OCI-LY7 (cell line): ENCODE results near the gene ARHGAP45.

ENCODE experiments used
- EZH2phosphoT487 ChIP-seq: fragments of 200-600 bp; sonication (generic); IDR thresholded peaks from 2 replicates; pipeline ENCODE4 v1.6.1; 2018; ENCODE audit warnings: low read depth, borderline replicate concordance, mild to moderate bottlenecking, mixed run types, antibody characterized with exemption, low read length, moderate library complexity, mixed read lengths
- TF ChIP-seq, protein P1 (sequence below): fragments of 200-600 bp; sonication (generic); conservative IDR thresholded peaks from 2 replicates; pipeline ENCODE4 v1.5.1; 2014; ENCODE audit warnings: mild to moderate bottlenecking, antibody characterized with exemption, low read length, moderate library complexity, mixed read lengths

DNA sequence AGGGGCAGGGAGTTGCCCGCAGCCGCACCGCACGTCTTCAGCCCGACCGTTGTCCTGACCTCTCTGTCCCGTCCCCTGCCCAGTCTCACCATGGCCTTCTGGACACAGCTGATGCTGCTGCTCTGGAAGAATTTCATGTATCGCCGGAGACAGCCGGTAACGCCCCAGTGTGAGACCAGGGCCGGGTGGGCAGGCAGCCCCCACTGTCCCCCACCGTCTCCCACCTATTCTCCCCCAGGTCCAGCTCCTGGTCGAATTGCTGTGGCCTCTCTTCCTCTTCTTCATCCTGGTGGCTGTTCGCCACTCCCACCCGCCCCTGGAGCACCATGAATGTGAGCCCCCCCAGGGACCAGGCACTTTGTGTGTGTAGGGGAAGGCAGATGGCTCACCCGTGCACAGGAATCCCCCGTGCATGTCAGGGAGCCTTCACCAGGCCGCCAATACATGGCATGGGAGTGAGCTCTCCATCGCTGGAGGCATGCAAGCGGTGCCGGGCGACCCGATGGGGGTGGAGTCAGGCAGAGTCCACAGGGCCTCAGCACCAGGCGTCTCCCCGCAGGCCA lies 25.6 kb upstream of the ARHGAP45 start:
- no peak for TF ChIP-seq EZH2phosphoT487
- TF ChIP-seq, protein P1, sequence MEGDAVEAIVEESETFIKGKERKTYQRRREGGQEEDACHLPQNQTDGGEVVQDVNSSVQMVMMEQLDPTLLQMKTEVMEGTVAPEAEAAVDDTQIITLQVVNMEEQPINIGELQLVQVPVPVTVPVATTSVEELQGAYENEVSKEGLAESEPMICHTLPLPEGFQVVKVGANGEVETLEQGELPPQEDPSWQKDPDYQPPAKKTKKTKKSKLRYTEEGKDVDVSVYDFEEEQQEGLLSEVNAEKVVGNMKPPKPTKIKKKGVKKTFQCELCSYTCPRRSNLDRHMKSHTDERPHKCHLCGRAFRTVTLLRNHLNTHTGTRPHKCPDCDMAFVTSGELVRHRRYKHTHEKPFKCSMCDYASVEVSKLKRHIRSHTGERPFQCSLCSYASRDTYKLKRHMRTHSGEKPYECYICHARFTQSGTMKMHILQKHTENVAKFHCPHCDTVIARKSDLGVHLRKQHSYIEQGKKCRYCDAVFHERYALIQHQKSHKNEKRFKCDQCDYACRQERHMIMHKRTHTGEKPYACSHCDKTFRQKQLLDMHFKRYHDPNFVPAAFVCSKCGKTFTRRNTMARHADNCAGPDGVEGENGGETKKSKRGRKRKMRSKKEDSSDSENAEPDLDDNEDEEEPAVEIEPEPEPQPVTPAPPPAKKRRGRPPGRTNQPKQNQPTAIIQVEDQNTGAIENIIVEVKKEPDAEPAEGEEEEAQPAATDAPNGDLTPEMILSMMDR = no peak
